GM10248 (cell line): ENCODE results near the gene ITM2C.

Experiments used
- CTCF ChIA-PET: fragments of 300-600 bp; sonication (Branson Sonifier 250); formaldehyde crosslinking; extraction: SDS; loops from one replicate; lab custom pipeline; 2021; ENCODE audit warnings: antibody characterized with exemption; lab: Yijun Ruan, JAX
- POLR2A ChIA-PET: fragments of 350-650 bp; sonication (Branson Sonifier 250); formaldehyde crosslinking; extraction: SDS; loops from one replicate; lab custom pipeline; 2020; ENCODE audit warnings: antibody characterized with exemption; lab: Yijun Ruan, JAX
- DNase-seq: peaks from one replicate; pipeline ENCODE4 v3.0.0; 2012; ENCODE audit errors: extremely low spot score
- TF ChIP-seq, protein P1 (sequence below): IDR thresholded peaks from 2 replicates; pipeline ENCODE4 v1.5.1; 2012; ENCODE audit warnings: mild to moderate bottlenecking, low read depth; ENCODE audit errors: extremely low read depth, missing control alignments, control extremely low read depth

The ITM2C gene

GRCh38 chr2:230924470-230925341, 60.0 kb downstream of the ITM2C start, which contains the start of gene GPR55:
GPR55 (minus strand) TSS chr2:230925242; CDS start chr2:230910962, 14,280 bp downstream.
- POLR2A ChIA-PET, result interaction anchor here (0.8 to 2.4 kb wide), 6 partner anchors 15 to 63 kb away, joined by 3 to 8 read pairs (median 4); no protein-coding TSS in a partner anchor

DNA sequence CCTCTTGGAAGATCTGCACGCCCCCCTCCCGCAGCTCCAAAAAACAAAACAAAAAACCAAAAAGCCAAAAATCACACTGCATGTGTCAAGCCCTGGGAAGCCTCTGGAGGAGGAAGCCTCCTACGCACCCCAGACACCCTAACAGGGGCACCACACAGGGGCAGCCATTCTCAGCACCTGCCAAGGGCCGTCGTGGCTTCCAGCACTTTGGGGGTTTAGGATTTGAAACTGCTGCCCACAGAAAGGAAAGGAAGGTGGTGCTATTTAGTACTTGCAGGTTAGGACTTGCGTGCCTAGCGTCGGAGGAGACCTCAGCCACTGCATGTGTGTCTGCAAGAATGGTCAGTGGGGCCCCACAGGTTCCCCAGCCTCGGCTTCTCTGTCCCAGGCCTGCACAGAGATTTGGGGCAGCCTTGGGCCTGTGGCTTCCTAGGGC, 60.7 kb downstream of the ITM2C start:
- ChIA-PET CTCF (interaction anchor here (0.8 to 18.7 kb wide), 15 partner anchors 15 to 132 kb away, joined by 3 to 305 read pairs (median 7); partner anchors contain the start of gene PSMD1), POLR2A (interaction anchor here (1.3 to 2.4 kb wide), 3 partner anchors 14 to 25 kb away, joined by 4 to 8 read pairs (median 5); no protein-coding TSS in a partner anchor)
- DNase-seq, result no peak
- TF ChIP-seq, protein P1, sequence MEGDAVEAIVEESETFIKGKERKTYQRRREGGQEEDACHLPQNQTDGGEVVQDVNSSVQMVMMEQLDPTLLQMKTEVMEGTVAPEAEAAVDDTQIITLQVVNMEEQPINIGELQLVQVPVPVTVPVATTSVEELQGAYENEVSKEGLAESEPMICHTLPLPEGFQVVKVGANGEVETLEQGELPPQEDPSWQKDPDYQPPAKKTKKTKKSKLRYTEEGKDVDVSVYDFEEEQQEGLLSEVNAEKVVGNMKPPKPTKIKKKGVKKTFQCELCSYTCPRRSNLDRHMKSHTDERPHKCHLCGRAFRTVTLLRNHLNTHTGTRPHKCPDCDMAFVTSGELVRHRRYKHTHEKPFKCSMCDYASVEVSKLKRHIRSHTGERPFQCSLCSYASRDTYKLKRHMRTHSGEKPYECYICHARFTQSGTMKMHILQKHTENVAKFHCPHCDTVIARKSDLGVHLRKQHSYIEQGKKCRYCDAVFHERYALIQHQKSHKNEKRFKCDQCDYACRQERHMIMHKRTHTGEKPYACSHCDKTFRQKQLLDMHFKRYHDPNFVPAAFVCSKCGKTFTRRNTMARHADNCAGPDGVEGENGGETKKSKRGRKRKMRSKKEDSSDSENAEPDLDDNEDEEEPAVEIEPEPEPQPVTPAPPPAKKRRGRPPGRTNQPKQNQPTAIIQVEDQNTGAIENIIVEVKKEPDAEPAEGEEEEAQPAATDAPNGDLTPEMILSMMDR, result no peak

More at GRCh38 chr2:230924470-230925341, 60.0 kb downstream of the ITM2C start, which contains the start of gene GPR55:
- CTCF ChIA-PET, result interaction anchor here (0.6 to 18.7 kb wide), 22 partner anchors 14 to 916 kb away, joined by 3 to 305 read pairs (median 4); partner anchors contain the start of gene ITM2C
- peak; percentile 79 for DNase-seq
- TF ChIP-seq, protein P1, result peak; percentile 70

DNA sequence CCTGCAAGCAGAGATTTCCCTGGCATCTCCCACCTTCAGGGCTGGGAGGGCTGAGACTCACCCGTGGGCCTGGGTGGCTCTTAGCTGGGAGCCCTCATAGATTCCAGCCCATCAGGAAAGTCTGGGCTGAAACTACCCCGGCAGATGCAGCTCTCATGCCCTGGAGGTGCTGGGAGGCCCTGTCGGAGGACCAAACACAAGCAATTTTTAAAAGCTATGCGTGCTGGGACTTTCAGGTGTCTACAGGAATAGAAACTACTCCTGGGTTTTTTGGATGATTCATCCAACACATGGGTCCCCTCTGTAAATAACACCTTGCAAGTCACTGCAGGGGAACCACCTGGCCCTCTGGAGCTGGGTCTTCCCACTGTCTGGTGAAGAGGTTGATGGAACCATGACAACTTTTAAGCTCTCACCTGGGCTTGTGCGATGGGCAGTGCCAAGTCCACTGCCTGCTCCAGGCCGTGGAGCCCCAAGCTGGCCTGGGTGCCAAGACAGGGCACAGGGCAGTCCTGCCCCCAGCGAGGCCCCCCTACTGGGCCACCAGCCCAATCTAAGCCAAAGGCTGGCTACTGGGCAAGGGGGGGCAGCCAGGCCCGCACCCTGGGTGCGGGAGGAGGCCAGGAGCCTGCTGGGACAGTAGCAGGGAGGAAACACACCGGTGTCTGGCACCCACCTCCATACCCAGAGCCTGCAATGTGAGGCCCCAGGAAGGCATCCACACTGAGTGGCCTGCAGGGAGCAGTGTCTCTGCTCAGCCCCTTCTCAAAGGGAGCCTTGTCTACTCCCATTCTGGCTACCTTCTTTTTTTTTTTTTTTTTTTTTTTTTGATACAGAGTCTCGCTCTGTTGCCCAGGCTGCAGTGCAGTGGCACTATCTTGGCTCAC, 61.4 kb downstream of the ITM2C start:
- CTCF ChIA-PET, result interaction anchor here (0.8 to 18.7 kb wide), 16 partner anchors 16 to 131 kb away, joined by 3 to 305 read pairs (median 7); partner anchors contain the start of gene PSMD1
- POLR2A ChIA-PET, result interaction anchor here (0.5 to 2.4 kb wide), 4 partner anchors 14 to 286 kb away, joined by 3 to 8 read pairs (median 5); no protein-coding TSS in a partner anchor
- peak; percentile 72 for DNase-seq
- TF ChIP-seq, protein P1, result peak; percentile 36

- ChIA-PET POLR2A (interaction anchor here (1.7 kb wide), 1 partner anchor 20 kb away, joined by 5 read pairs; no protein-coding TSS in a partner anchor), CTCF (interaction anchor here (0.9 to 18.7 kb wide), 8 partner anchors 17 to 125 kb away, joined by 3 to 305 read pairs (median 20); partner anchors contain the start of gene ITM2C)
- TF ChIP-seq, protein P1, result no peak
- DNase-seq, result no peak
These were observed 63.1 kb downstream of the ITM2C start for GRCh38 chr2:230927711-230928341.
